Peyer's patch (tissue), 4 donors: ENCODE measurements around the gene ZNF784. TPM values are rescaled to one million over a fixed set of nuclear protein-coding genes. Genes with fewer than 3 reads are reported as not detected.
"Not testable (repeated sequence)": the region's sequence is repeated elsewhere in the genome, so short reads cannot be mapped to it uniquely, and the experiment has no call there.

Experiments used
- DNase-seq, 3 donors: peaks; one replicate each; pipeline ENCODE4 v3.0.0-alpha.2; 2017 to 2019
- H3K27ac ChIP-seq, 4 donors: fragments of 200-600 bp; sonication (generic); one replicate each; pipeline ENCODE4 v1.5.1; 2016 to 2019
- H3K27me3 ChIP-seq, 2 donors: fragments of 200-600 bp; sonication (generic); one replicate each; pipeline ENCODE4 v1.5.1; 2019
- H3K36me3 ChIP-seq, 3 donors: fragments of 200-600 bp; sonication (generic); one replicate each; pipeline ENCODE4 v1.5.1; 2016 to 2019
- H3K4me1 ChIP-seq, 4 donors: fragments of 200-600 bp; sonication (generic); one replicate each; pipeline ENCODE4 v1.5.1; 2016 to 2019
- H3K4me3 ChIP-seq, 4 donors: fragments of 200-600 bp; sonication (generic); 1 replicate in 3 of 4; 2 replicates in 1 of 4; pipeline ENCODE4 v1.5.1; 2016 to 2019; ENCODE audit warnings: mild to moderate bottlenecking in 1 of 4
- H3K9me3 ChIP-seq, 4 donors: fragments of 200-600 bp; sonication (generic); one replicate each; pipeline ENCODE4 v1.5.1; 2016 to 2019; ENCODE audit warnings: mild to moderate bottlenecking in 1 of 4
- POLR2A ChIP-seq, 2 donors: fragments of 450-650 bp; IDR thresholded peaks; one replicate each; pipeline ENCODE4 v1.5.1; 2017; ENCODE audit warnings: antibody characterized with exemption in 2 of 2, mild to moderate bottlenecking in 2 of 2, moderate library complexity in 2 of 2
- total RNA-seq, 4 donors: library from RNA; depleted of rRNA; stranded (reverse); fragments of >200 nt; gene quantifications; one replicate each; pipeline ENCODE4 v1.1.0, GENCODE V29; 2016
- TF ChIP-seq, protein P1 (sequence below), 6 experiments: fragments of 450-650 bp in 4 of 6; fragments of 200-600 bp in 2 of 6; sonication (generic) in 1 of 6; IDR thresholded peaks; one replicate each; pipeline ENCODE4 v1.5.1; 2017 to 2019; ENCODE audit warnings: antibody characterized with exemption in 6 of 6, mild to moderate bottlenecking in 3 of 6, moderate library complexity in 1 of 6

Gene ZNF784
- total RNA-seq, 4 donors from 2014 or later: 6.0 to 18.3 (median 12.3) TPM

GRCh38 chr19:55578031-55578760 lies 46.2 kb downstream of the ZNF784 start:
- DNase-seq: no peak
- H3K9me3 ChIP-seq: no peaks in the 10 kb centered on the region
- no peak for TF ChIP-seq POLR2A (IDR thresholded peaks at IDR 0.05)
- TF ChIP-seq, protein P1, sequence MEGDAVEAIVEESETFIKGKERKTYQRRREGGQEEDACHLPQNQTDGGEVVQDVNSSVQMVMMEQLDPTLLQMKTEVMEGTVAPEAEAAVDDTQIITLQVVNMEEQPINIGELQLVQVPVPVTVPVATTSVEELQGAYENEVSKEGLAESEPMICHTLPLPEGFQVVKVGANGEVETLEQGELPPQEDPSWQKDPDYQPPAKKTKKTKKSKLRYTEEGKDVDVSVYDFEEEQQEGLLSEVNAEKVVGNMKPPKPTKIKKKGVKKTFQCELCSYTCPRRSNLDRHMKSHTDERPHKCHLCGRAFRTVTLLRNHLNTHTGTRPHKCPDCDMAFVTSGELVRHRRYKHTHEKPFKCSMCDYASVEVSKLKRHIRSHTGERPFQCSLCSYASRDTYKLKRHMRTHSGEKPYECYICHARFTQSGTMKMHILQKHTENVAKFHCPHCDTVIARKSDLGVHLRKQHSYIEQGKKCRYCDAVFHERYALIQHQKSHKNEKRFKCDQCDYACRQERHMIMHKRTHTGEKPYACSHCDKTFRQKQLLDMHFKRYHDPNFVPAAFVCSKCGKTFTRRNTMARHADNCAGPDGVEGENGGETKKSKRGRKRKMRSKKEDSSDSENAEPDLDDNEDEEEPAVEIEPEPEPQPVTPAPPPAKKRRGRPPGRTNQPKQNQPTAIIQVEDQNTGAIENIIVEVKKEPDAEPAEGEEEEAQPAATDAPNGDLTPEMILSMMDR (IDR thresholded peaks at IDR 0.05): no peak
- H3K27ac ChIP-seq: no peak overlapping the region
- H3K27me3 ChIP-seq: no peaks in the 10 kb centered on the region
- peaks cover 0 to 21% (median 0%) of the 10 kb centered on the region in 3 donors for H3K36me3 ChIP-seq
- peaks cover 0 to 25% (median 3%) of the 10 kb centered on the region in 4 donors for H3K4me1 ChIP-seq
- no peak overlapping the region for H3K4me3 ChIP-seq

DNA sequence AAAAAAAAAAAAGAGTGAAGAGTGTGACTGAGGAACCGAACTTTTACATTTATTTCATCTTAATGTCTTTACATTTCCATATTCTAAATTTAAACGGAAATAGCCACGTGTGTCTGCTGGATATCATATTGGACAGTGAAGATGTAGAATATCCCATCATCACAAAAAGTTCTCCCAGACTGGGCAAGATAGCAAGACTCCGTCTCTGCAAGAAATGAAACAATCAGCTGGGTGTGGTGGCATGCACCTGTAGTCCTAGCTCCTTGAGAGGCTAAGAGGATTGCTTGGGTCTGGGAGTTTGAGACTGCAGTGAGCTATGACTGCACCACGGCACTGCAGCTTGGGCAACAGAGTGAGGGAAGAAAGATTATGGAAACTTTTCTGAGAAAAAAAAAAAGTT lies 47.6 kb downstream of the ZNF784 start:
- DNase-seq: no peak
- Histone ChIP-seq H3K27me3 (no peaks in the 10 kb centered on the region), H3K36me3 (peaks cover 0 to 21% (median 0%) of the 10 kb centered on the region in 3 donors), H3K4me3 (no peak overlapping the region), H3K4me1 (peaks cover 0 to 18% (median 3%) of the 10 kb centered on the region in 4 donors), H3K9me3 (no peaks in the 10 kb centered on the region), H3K27ac (no peak overlapping the region)
- TF ChIP-seq, protein P1 (IDR thresholded peaks at IDR 0.05): no peak
- TF ChIP-seq POLR2A (IDR thresholded peaks at IDR 0.05): no peak

- not testable (repeated sequence) for H3K4me1 ChIP-seq, DNase-seq, H3K4me3 ChIP-seq, H3K27me3 ChIP-seq, H3K27ac ChIP-seq, H3K9me3 ChIP-seq
- H3K36me3 ChIP-seq: peaks cover 0 to 19% (median 0%) of the 10 kb centered on the region in 3 donors
These were observed 50.4 kb downstream of the ZNF784 start for GRCh38 chr19:55573929-55574328.

Other genes with a start within 250 kb of the ZNF784 start
- gene TMEM190, start 247.7 kb downstream of the ZNF784 start, total RNA-seq: not detected
- gene TMEM238, start 240.3 kb downstream of the ZNF784 start, total RNA-seq: 10 to 100 TPM; 19.8 to 75.8 (median 61.6) TPM
- gene RPL28, start 238.6 kb downstream of the ZNF784 start, total RNA-seq: 100 to 1,000 TPM; 116 to 394 (median 283) TPM
- gene UBE2S, start 216.8 kb downstream of the ZNF784 start, total RNA-seq: 1 to 10 TPM; 5.2 to 9.1 (median 7.6) TPM
- not detected for gene SHISA7, start 181.3 kb downstream of the ZNF784 start, total RNA-seq
- 100 to 1,000 TPM in 1 of 4 donors, 10 to 100 TPM in 3; 28.1 to 102 (median 60.0) TPM for gene ISOC2, start 162.9 kb downstream of the ZNF784 start, total RNA-seq
- not detected for gene C19orf85, start 159.8 kb downstream of the ZNF784 start, total RNA-seq
- gene ZNF628, start 147.9 kb downstream of the ZNF784 start, total RNA-seq: 10 to 100 TPM; 10.1 to 47.0 (median 15.5) TPM
- 1 to 10 TPM; 1.4 to 7.4 (median 3.0) TPM for gene NAT14, start 139.4 kb downstream of the ZNF784 start, total RNA-seq
- 10 to 100 TPM in 1 of 4 donors, 1 to 10 TPM in 3; 2.8 to 10.3 (median 5.0) TPM for gene SSC5D, start 136.1 kb downstream of the ZNF784 start, total RNA-seq
- not detected for gene SBK2, start 87.4 kb downstream of the ZNF784 start, total RNA-seq
- 1 to 10 TPM in 1 of 4 donors, not detected in 3; 1.0 TPM for gene SBK3, start 79.0 kb downstream of the ZNF784 start, total RNA-seq
- gene ZNF579, start 43.7 kb downstream of the ZNF784 start, total RNA-seq: 1 to 10 TPM in 3 of 4 donors, not detected in 1; 1.7 to 6.1 (median 3.1) TPM
- 10 to 100 TPM in 3 of 4 donors, 1 to 10 TPM in 1; 6.0 to 14.9 (median 12.0) TPM for gene FIZ1, start 25.0 kb downstream of the ZNF784 start, total RNA-seq
- 10 to 100 TPM; 30.3 to 45.2 (median 44.4) TPM for gene ZNF524, start 24.3 kb downstream of the ZNF784 start, total RNA-seq
- gene ZNF865, start 18.9 kb downstream of the ZNF784 start, total RNA-seq: 10 to 100 TPM in 3 of 4 donors, 1 to 10 TPM in 1; 8.6 to 18.9 (median 14.3) TPM
- gene ZNF580, start 16.4 kb upstream of the ZNF784 start, total RNA-seq: 10 to 100 TPM; 12.3 to 38.4 (median 25.2) TPM
- gene ZNF581, start 19.1 kb upstream of the ZNF784 start, total RNA-seq: 10 to 100 TPM in 3 of 4 donors, 1 to 10 TPM in 1; 7.7 to 28.9 (median 14.1) TPM
- gene CCDC106, start 23.6 kb upstream of the ZNF784 start, total RNA-seq: 10 to 100 TPM in 3 of 4 donors, 1 to 10 TPM in 1; 8.1 to 17.4 (median 14.0) TPM
- 100 to 1,000 TPM; 132 to 292 (median 159) TPM for gene U2AF2, start 30.5 kb upstream of the ZNF784 start, total RNA-seq
- gene EPN1, start 50.7 kb upstream of the ZNF784 start, total RNA-seq: 100 to 1,000 TPM; 120 to 241 (median 163) TPM
- not detected for gene NLRP9, start 113.8 kb upstream of the ZNF784 start, total RNA-seq
- gene RFPL4A, start 134.5 kb upstream of the ZNF784 start, total RNA-seq: under 1 TPM in 1 of 4 donors, not detected in 3; 0.94 TPM
- not detected for gene RFPL4AL1, start 144.6 kb upstream of the ZNF784 start, total RNA-seq
- not detected for gene NLRP11, start 207.4 kb upstream of the ZNF784 start, total RNA-seq
- not detected for gene NLRP4, start 212.0 kb upstream of the ZNF784 start, total RNA-seq